GM21825 (cell line): Measurements from ENCODE around the gene ACTRT2.

Experiments
- ATAC-seq: cut with Tn5 transposase; IDR thresholded peaks from one replicate; pipeline ENCODE4 v1.9.1; 2021; ENCODE audit warnings: mild to moderate bottlenecking, moderate library complexity; ENCODE audit not compliant: unreplicated experiment

ACTRT2 gene

GRCh38 chr1:3021233-3021671 lies at the start of gene ACTRT2:
TSS of gene ACTRT2 (plus strand) at chr1:3021467. CDS start at chr1:3021687, 220 bp downstream.
- ATAC-seq, result no peak

DNA sequence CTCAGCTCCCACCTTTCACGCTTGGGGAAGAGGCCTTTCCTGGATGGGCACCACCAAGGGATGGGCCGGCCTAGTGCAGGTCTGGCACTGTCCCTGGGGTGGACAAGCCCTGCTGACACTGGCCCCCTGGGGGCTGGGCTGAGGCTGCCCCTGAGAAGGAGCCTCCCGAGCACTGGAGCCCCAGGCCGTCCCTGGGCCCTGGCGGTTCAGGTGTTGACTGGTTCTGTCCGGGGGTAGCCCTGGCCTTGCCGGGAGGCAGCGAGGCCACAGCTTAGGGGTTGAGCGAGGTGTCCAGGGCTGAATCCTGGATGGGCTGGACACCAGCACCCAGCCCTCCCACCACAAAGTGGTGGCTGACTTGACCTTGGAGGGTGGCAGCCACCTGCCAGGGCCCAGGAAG lies 49.7 kb upstream of the ACTRT2 start:
- ATAC-seq, result no peak

DNA sequence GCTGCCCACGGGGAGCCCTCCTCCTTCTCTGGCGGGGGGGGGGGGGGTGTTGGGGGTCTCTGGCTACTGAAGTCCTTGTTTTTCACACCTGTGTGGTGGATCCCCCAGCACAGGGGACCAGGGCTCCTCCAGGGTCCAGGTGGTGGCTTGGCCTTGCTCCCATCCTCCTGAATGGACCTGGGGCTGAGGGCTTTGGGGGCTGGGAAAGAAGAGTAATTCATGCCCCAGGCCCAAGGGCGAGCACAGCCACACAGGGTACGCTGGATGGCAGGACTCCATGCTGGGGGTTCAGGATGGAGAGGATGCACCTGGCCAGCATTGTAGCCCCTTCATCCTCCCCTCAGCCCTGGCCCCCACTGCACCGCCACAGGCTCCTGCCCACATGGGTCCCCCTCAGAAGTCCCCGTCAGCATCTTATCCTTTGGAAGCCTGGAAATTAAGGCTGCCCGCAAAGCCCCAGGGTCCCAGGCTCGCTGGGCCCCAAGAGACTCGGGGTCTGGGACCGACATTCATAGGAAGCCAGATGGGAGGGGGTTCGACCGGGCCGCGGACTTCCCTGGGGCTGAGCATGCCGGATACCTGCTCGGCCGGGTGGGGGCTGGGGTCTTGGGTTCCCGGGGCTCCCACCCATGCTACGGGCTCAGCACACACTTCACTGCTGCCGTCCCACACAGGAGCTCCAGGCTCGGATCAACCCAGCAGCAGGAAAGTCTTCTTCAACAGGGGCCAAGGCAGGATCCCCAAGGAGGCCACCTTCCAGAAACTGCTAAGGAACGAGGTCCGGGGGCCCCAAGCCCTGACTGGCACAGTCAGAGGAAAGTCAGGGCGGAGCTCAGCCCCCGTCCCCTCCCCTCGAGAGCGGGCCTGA lies 49.0 kb upstream of the ACTRT2 start:
- ATAC-seq, result no peak

DNA sequence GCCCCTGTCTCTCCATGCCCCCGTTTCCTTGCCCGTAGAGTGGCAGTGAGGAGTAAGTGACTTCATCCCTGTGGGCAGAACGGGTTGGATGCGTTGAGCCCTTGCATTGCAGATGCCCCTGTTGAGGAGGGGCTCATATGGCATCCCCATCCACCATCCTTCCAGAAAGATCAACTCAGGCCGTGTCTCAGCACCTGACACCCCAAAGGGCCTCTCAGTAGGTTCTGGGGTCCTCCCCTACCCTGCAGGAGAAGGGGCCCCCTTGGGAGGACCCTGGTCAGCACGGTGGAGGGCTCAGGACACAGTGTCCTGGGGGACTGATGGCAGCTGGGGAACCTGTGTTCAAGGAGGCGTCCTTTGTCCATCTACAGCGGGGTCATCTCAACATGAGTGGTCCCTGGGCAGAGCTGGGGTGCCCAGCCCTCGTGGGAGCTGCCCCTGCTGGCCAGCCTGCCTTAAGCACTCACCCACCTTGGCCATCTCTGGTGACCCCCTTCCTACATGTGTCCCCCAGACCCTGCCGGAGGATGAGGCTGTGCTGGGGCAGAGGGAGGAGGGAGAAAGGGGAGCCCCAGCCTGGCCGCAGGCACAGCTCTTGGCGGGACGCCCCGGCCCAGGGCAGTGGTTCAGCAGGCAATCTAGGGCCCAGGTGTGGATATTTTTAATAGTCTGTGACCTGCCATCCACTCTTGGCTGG lies 48.2 kb upstream of the ACTRT2 start:
- no peak for ATAC-seq

DNA sequence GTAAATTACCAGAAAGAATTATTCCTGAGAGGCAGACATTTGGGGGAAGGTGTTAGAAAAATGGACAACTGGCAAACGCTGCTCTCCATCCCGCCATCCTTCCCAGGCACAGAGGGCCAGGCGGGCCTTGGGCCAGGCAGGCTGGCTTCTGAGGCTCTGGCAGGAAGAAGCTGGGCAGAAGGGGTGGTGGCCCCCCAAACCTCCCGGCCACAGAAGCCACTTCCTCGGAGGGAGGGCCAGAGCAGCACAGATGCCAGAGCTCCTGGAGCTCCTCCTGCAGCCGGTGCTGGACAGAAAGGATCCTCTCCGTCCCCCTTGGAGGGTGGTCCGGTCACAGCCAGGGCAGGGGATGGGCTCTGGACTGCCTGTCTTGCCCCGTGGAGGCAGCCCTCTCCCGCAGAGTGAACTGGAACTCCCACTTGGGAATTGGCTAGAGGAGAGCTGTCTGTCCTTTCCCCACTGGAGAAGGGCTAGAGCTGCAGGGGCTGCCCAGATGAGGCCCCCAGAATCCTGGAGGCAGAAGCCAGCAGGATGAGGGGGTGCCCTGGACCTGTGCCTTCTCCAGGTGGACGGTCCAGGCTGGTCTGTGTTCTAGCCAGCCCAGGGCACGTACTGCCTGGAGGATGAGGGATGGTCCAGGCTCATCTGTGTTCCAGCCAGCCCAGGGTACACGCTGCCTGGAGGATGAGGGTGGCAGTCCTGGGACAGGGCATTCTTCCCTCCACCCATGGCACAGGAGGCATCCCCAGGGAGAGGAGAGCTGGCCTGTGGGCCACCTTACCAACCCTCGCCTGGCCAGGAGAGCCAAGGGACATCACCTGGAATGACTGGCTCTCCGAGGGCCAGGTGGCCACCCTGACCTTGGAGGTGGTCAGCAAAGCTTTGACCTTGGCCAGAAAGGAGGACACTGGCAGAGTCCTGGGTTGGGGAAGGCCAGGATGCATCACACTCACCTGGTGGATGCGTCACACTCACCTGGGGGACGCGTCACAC lies 47.4 kb upstream of the ACTRT2 start:
- ATAC-seq, result no peak

DNA sequence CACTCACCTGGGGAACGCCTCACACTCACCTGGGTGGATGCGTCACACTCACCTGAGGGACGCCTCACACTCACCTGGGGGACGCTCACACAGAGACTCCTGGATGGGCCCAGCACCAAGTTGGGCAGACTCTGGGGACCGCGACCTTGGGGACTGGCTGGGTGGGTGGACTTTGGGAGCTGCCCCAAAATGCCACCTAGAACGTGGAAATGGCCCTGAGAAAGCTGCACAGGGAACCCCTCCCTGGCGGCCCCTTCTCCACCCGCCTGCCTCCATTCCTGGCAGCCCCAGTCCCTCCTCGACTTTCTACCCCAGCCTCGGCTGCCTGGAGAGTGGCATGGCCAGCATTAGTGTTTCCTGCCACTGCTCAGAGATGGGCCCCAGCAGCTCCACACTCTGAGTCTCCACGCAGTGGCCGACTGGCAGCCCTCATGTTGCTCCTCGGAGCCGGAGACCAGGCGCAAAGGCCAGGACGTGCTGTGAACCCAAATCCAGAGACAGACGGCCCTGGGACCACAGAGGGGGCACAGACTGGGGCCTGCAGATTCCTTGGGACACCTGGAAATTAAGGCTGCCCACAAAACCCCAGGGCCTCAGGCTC lies 46.5 kb upstream of the ACTRT2 start:
- ATAC-seq, result no peak

DNA sequence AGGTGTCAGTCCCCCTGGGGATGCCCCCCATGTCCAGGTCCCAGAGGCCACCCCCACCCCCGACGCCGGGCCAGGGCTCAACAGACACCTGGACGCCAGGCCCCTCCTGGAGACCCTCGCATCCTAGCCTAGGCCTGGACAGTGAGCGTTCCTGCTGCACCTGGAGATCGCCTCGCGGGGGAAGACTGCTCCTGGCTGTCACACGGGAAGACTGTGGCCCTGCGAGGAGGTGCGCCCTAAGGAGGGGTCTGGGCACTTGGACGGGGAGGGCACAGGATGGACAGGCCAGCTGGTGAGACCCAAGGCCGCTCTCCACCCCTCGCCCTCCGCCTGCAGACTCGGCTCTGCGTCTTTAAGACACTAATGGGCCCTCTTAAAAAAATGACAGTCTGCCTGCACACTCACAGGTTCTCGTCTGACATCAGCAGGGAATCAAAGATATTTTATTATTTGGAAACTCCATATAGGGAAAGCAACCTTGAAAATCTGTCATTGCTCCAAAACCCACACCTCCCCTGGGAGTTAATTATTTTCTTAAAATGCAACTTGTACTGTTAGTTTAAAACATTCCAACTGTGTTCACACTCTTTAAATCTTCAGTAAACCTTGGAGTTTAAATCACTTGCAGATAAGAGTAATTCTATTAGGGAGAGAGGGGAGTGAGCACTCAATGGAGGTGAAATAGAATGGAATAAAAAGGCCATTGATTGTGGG lies 45.6 kb upstream of the ACTRT2 start:
- no peak for ATAC-seq

GRCh38 chr1:2976180-2976562 lies 45.1 kb upstream of the ACTRT2 start:
- ATAC-seq, result no peak

- no peak for ATAC-seq
Measured at GRCh38 chr1:2977886-2978611, 43.2 kb upstream of the ACTRT2 start.

- ATAC-seq, result no peak
Measured at GRCh38 chr1:2978691-2979190, 42.5 kb upstream of the ACTRT2 start.

DNA sequence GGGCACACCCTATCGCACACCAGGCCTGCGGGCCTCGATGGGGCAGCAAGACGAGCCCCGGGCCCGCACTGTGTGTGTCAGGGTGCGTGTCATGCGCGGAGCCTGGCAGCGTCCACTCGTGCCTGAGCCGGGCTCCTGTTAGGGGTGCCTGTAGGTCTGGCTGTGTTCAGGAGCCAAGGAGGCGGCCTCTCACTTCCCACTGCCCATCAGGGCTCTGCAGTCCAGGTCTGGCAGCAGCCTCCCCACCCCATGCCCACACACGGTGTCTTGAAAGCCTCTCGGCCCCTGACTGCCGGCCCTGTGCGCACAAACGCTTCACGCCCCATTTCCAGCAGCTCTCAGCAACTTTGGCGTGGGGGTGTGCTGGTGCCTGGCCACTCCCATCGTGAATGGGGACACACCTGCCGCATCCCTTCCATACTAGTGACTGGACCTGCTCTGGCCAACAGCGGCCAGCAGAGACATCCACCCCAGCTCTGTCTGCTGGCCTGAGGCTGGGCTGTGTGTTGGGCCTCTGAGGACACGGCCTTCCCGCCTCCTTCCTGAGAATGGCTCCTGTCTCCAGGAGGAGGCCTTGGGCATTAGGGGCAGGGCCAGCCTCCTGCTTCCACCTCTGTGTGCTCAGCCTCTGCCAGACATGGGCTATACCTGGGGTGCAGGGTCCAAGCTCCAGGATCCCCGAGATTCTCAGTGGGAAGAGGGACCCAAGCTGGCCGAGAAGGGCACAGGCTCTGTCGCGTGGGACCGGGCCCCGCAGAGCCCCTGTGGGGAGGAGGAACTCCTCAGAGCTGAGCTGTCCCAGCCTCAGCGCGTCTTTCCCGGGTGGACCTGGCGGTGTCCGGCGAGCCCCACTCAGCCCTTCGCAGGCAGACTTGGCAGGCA lies 41.8 kb upstream of the ACTRT2 start:
- no peak for ATAC-seq

DNA sequence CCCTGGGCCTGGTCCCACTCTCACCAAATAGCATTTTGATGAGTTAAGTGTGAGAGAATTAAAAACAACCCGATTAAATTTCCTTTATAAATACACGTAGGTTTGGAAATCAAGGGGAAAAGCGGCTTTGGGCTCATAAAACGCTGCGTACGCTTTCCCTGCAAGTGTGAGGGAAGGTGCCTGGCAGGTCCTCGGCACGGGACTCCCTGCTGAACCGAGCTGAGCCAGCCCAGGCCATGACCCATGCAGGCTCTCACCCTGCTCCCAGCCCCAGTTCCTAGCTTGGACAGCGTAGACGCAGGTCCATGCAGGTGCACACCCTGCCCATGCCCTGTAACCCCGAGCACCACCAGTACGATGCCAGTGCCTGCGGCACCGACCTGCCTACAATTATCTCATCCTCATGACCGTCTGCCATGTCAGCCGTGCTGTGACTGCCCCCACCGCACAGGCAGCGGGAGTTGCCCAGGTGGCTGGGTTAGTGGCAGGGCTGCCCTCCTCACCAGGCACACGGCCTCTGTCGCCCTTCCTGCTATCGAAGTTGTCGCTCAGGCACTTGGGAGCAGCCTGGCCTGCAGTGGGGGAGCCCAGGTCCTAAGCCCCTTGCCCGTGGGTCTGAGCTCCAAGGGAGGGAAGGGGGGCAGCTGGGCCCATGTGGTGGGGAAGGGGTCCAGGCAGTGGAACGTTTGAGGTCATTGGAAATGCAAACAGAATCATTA lies 41.0 kb upstream of the ACTRT2 start:
- ATAC-seq, result no peak

DNA sequence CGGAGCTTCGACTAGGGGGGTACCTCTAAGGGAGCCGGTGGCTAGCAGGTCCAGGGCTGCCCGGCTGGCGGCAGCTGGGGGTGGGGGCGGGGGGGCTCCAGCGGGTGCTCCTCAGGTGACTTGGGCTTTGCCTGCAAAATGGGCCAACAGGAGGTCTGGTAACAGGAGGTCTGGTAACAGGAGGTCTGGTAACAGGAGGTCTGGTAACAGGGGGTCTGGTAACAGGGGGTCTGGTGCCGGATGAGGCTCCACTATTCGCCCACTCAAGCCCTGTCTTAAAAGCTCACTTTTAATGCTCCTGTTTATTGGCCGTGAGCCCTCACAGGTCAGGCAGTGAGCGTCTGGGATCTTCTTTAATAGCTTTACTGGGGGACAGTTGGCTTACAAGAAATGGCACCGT lies 40.4 kb upstream of the ACTRT2 start:
- ATAC-seq, result no peak

DNA sequence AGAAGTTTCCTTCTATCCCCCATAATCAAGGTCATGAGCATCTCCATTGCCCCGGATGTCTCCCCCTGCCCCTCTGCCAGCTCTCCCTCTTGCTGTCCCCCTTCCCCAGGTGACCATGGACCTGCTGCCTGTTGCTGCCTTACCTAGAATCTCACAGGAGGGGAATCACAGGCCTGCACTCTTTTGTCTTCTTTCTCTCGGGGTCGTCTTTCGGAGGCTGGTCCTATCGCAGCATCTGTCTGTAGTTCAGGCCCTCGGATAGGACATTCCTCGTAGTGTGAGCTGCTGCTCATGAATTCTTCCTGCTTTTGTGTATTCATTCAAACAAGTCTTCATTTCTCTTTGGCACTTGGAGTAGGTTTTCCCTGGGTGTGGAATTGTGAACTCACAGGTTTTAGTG lies 39.9 kb upstream of the ACTRT2 start:
- no peak for ATAC-seq

DNA sequence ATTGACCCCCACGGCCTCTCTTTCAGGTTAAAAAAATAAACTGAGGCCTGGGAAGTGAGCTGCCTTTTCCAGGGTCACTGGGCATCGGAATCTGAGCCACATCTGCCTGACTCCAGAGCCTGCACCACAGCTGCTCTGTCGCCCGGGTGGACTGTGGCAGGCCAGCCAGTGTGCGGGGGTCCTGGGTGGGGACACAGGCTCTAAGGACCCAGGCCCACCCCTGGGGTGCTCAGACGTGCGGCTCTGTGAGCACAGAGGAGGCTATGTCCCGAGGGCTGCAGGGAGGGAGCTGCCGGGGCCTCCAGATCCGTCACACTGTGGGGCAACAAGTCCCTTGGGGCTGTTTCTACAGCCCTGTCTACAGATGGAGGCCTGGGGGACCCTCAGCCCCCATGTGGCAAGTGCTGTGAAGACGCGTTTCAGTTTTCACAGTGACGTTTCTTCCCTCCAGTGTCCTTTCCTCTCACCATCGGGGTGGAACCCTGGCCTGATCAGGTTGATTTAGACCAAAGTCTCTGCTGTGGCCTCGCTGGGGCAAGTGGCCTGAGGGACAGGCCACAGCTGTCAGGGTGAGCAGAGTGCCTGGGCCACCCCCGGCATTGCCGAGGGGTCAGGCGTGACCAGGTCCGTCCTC lies 39.2 kb upstream of the ACTRT2 start:
- no peak for ATAC-seq

- no peak for ATAC-seq
Measured at GRCh38 chr1:2982615-2983318, 38.5 kb upstream of the ACTRT2 start.
